ENCODE data around the gene PEAR1. TPM values are rescaled to one million over a fixed set of nuclear protein-coding genes. Genes with fewer than 3 reads are reported as not detected.

PEAR1 gene
- total and polyA plus RNA-seq, 2 of the 8 experiments (the other 6 are each of a cell fraction or from before 2014, with no cell fraction given) = 0.63 to 0.71 TPM

GRCh38 chr1:156906206-156906906 is 12.8 kb downstream of the PEAR1 start:
- Histone ChIP-seq H2AK5ac (ENCODE audit: low read depth, low read length) (no peak overlapping the region), H3K36me3 (ENCODE audit: control insufficient read depth in 2 of 4, insufficient read depth in 4 of 4, low read length in 3 of 4) (no peaks in the 10 kb centered on the region), H2BK12ac (ENCODE audit: low read depth, low read length) (no peak overlapping the region), H3K4me3 (ENCODE audit: extremely low read depth in 1 of 4, insufficient read depth in 2 of 4, low read depth in 3 of 4, low read length in 4 of 4) (no peak overlapping the region), H2BK120ac (replicated peaks; ENCODE audit: low read depth, low read length) (no peak overlapping the region), H4K8ac (ENCODE audit: extremely low read depth, insufficient read depth, low read length) (no peak overlapping the region), H3K56ac (replicated peaks; ENCODE audit: insufficient read length, low read depth, low read length) (no peak overlapping the region), H3K9me3 (ENCODE audit: insufficient read depth in 2 of 2, low read depth in 1 of 2, low read length in 1 of 2) (peaks cover 0 to 4% of the 10 kb centered on the region in 2 experiments; a peak in 1 of 4 replicates), H4K91ac (replicated peaks; ENCODE audit: insufficient read length, low read length) (no peak overlapping the region), H4K5ac (ENCODE audit: insufficient read length, low read depth, low read length) (no peak overlapping the region), H3K27me3 (replicated peaks in 1 of 4; ENCODE audit: control insufficient read depth in 3 of 4, extremely low read depth in 1 of 4, insufficient read depth in 3 of 4, low read length in 3 of 4) (peaks cover 0 to 3% (median under 1%) of the 10 kb centered on the region in 4 experiments; a peak in 3 of 7 replicates), H3K4me2 (ENCODE audit: insufficient read depth in 1 of 2, low read depth in 2 of 2, low read length in 2 of 2) (no peak overlapping the region), H3K23me2 (ENCODE audit: low read depth, low read length) (peaks cover 3% of the 10 kb centered on the region; the same call in 1 of the 2 replicates), H3K18ac (ENCODE audit: extremely low read depth, low read length) (no peak overlapping the region), H4K20me1 (replicated peaks in 1 of 2; ENCODE audit: control insufficient read depth in 1 of 2, insufficient read depth in 2 of 2, low read length in 2 of 2) (peaks cover 0 to 4% of the 10 kb centered on the region in 2 experiments), H3K27ac (ENCODE audit: low read depth, low read length) (no peak overlapping the region), H3K4me1 (replicated peaks in 1 of 4; ENCODE audit: control insufficient read depth in 3 of 4, insufficient read depth in 4 of 4, low read length in 3 of 4) (peaks cover 2 to 4% (median 3%) of the 10 kb centered on the region in 4 experiments; a peak in 6 of 7 replicates), H3K9ac (replicated peaks in 1 of 4; ENCODE audit: extremely low read depth in 1 of 4, low read depth in 3 of 4, low read length in 3 of 4) (no peak overlapping the region), H2AFZ (ENCODE audit: low read length) (no peak overlapping the region), H2BK5ac (ENCODE audit: low read depth, low read length) (no peak overlapping the region), H3K4ac (replicated peaks; ENCODE audit: insufficient read length, low read depth, low read length) (no peak overlapping the region), H3K79me2 (ENCODE audit: control insufficient read depth in 1 of 2, insufficient read depth in 2 of 2, low read length in 2 of 2) (no peaks in the 10 kb centered on the region), H2BK20ac (ENCODE audit: low read length) (no peak overlapping the region), H2BK15ac (ENCODE audit: low read length) (no peak overlapping the region), H3K14ac (ENCODE audit: insufficient read length) (no peak overlapping the region), H3K23ac (ENCODE audit: insufficient read length) (no peak overlapping the region), H3K79me1 (ENCODE audit: low read depth, low read length) (no peaks in the 10 kb centered on the region)
- FAIRE-seq = no peak
- POLR2A ChIA-PET (ENCODE audit: partially characterized antibody) = no interaction called here
- DNase-seq (ENCODE audit: low read depth in 1 of 2, low spot score in 2 of 2) = no peak
- TF ChIP-seq HDAC2 (IDR thresholded peaks at IDR 0.05; ENCODE audit: borderline replicate concordance in 1 of 2, low read depth in 2 of 2, low read length in 2 of 2) (no peak), RAD21 (IDR thresholded peaks at IDR 0.05 in 1 of 2, conservative IDR thresholded peaks at IDR 0.05 in 1 of 2; ENCODE audit: low read depth in 2 of 2, low read length in 2 of 2) (no peak), POLR2A (IDR thresholded peaks at IDR 0.05; ENCODE audit: control extremely low read depth in 1 of 2, low read depth in 2 of 2, low read length in 2 of 2) (no peak), BCL11A (IDR thresholded peaks at IDR 0.05; ENCODE audit: low read depth in 2 of 2, low read length in 2 of 2) (no peak), SP1 (IDR thresholded peaks at IDR 0.05; ENCODE audit: low read depth, low read length) (no peak), SP2 (IDR thresholded peaks at IDR 0.05; ENCODE audit: low read length) (no peak)
- 88% methylated on average over 14 of the region's 16 CpGs; no CpG with 5 or more reads in 1 of the 2 experiments for WGBS, 2 experiments (ENCODE audit: extremely low coverage in 1 of 2, insufficient coverage in 1 of 2, insufficient read length in 1 of 2, insufficient replicate concordance in 2 of 2, low coverage in 1 of 2, low lambda C conversion rate in 2 of 2, missing lambda C conversion rate in 1 of 2)
- CTCF ChIA-PET (ENCODE audit: partially characterized antibody) = interaction anchor here (0.7 kb wide), 1 partner anchor 11 kb away, joined by 3 read pairs; no protein-coding TSS in a partner anchor
